Measurements from ENCODE around the gene TTC36.
"Not testable (repeated sequence)": the region's sequence is repeated elsewhere in the genome, so short reads cannot be mapped to it uniquely, and the experiment has no call there.

Gene TTC36, protein sequence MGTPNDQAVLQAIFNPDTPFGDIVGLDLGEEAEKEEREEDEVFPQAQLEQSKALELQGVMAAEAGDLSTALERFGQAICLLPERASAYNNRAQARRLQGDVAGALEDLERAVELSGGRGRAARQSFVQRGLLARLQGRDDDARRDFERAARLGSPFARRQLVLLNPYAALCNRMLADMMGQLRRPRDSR

DNA sequence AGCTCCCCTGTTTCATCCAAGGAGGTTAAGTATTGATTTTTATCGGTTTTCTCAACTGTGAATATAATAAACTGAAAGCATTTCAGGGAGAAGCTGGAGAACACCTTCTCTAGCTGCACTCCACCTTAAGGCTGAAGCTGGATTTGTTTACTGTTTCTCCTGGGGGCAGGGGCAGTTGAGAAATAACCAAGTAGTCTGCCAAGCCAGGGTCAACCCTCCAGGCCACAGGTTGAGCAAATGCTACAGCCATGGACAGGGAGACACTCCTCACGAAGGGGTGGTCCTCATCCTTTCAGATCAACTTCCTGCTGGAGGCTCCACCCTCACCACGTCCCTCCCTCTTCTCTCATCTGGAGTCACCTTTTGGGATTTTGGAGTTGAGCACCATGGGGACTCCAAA is at the start of gene TTC36:
TSS of gene TTC36 (plus strand) at position 366 of the 400 bp plus-strand sequence. CDS start at position 387, 21 bp downstream.
- DNase-seq (ENCODE audit: low read depth in 3 of 3, low spot score in 1 of 3): no peak

DNA sequence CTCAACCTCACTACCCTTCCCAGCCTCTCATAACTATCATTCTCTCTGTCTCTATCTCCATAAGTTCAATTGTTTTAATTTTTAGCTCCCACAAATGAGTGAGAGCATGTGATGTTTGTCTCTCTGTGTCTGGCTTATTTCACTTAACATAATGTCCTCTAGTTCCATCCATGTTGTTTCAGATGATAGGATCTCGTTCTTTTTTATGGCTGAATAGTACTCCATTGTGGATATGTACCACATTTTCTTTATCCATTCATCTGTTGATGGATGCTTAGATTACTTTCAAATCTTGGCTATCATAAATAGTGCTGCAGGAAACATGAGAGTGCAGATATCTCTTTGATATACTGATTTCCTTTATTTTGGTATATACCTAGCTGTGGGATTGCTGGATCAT is 46.0 kb upstream of the TTC36 start:
- not testable (repeated sequence) for DNase-seq (ENCODE audit: low read depth in 3 of 3, low spot score in 1 of 3)

DNA sequence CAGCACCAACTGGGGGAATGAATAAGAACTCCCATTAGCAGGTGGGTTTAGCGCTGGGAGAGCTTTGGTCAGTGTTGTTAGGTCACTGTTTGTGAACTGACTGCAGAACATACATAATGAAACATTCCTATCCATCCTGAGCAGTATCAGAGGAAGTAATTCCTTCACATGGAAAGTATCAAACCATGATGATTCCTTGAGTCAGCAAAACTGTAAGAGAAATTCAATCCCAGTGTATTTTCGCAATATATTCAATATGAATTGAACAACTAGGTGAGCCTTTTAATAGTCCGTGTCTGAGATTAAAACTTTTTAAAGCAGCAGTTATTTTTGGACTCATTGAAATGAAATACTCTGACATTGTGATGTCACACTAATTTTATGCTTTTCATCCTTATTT is 42.9 kb upstream of the TTC36 start:
- no peak for DNase-seq (ENCODE audit: low read depth in 3 of 3, low spot score in 1 of 3)

DNA sequence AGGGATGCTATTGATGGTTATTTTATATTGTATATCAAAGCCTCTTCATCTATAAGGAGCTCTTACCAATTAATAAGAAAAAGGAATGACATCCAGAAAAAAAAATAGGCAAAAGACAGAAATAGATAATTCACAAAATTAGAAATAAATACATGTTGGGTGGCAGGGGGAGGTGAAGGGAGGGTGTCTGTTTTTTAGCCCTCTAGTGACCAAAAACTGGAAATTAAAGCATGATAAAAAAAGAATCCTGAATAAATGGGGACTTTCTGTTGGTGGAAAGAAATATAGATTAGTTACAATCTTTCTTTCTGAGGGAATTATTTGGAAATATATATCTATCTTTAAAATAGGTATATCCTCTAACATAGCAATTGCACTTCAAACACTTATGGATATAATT is 42.0 kb upstream of the TTC36 start:
- DNase-seq (ENCODE audit: low read depth in 3 of 3, low spot score in 1 of 3): no peak

DNA sequence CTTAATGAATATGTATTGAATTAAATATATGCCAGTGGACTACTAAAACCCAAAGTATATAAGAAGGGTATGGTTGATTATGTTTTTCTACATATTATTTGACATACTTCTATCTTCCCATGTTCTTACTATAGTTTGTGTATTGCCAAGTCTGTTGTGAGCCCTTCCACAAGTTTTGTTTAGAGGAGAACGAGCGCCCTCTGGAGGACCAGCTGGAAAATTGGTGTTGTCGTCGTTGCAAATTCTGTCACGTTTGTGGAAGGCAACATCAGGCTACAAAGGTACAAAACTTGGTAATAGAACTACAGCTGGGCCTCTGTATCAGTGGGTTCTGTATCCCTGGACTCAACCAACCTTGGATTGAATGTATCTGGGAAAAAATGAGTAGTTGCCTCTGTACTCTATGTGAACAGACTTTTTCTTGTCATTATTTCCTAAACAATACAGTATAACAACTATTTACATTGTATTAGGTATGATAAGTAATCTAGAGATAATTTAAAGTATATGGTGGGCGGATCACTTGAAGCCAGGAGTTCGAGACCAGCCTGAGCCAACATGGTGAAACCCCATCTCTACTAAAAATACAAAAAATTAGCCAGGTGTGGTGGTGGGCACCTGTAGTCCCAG is 38.7 kb upstream of the TTC36 start:
- peak; percentile 47 to 74 (median 67) for DNase-seq (ENCODE audit: low read depth in 3 of 3, low spot score in 1 of 3)

DNA sequence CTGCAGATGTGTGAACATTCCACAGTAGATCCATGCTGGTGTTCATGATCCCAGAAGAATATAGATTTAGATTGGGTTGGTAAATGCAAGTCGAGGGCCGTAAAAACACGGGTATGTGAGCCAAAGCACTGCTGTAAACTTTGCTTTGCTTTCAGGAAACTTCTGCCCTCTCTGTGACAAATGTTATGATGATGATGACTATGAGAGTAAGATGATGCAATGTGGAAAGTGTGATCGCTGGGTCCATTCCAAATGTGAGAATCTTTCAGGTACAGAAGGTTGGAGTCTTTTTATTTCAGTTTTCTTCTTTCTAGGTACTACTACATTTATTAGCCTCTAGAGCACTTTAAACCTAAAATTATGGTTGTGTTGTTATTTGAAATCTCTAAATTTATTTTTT is 36.2 kb upstream of the TTC36 start:
- DNase-seq (ENCODE audit: low read depth in 3 of 3, low spot score in 1 of 3): no peak

DNA sequence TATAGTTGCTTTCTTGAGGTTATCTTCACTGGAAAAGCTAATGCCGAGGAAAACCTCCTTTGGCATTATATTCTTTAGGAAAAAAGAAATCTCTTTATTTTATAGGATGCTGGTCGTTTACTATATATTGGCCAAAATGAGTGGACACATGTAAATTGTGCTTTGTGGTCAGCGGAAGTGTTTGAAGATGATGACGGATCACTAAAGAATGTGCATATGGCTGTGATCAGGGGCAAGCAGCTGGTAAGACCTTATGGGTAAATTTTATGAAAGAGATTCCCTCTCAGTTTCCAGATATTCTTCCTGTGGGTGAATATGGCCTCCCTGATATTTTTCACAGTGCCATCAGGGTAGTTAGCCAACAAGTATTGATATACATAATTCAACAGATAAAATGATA is 29.4 kb upstream of the TTC36 start:
- DNase-seq (ENCODE audit: low read depth in 3 of 3, low spot score in 1 of 3): no peak

DNA sequence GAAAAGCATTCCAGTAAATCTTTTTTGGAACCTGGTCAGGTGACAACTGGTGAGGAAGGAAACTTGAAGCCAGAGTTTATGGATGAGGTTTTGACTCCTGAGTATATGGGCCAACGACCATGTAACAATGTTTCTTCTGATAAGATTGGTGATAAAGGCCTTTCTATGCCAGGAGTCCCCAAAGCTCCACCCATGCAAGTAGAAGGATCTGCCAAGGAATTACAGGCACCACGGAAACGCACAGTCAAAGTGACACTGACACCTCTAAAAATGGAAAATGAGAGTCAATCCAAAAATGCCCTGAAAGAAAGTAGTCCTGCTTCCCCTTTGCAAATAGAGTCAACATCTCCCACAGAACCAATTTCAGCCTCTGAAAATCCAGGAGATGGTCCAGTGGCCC is 24.1 kb upstream of the TTC36 start:
- DNase-seq (ENCODE audit: low read depth in 3 of 3, low spot score in 1 of 3): no peak

DNA sequence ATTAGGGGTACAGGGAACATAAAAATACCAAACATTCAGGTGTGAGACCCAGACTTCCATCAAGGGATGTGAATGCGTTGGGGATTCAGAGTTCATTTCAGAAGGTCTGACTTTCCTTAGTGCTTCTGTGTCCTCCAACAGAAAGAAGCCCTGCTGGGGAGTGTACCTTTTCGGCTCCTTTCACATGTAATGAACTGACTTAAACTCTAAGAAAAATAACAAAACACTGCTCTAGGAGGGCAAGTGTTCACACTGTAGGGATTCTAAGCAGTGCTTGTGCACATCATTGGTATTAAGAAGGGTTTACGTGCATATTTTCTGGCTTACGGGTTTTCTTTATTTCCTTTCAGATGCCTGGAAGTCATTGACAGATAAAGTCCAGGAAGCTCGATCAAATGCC is 15.7 kb upstream of the TTC36 start:
- no peak for DNase-seq (ENCODE audit: low read depth in 3 of 3, low spot score in 1 of 3)

DNA sequence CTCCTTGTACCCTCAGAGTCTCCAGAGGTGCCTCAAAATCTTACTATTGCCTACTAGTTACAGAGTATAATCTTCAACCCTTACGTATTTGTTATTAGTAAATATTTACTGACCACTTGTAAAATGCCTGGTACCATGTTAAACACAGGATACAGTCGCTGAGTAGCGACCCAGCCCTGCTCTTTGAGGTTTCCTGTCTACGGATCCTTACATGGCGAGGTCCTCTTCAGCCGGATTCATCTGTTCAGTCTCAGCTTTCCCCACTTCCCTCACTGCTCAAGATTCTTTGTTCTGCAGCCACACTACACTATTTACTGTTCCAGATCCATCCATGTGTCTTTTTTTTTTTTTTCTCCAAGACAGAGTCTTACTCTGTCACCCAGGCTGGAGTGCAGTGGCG is 13.2 kb upstream of the TTC36 start:
- no peak for DNase-seq (ENCODE audit: low read depth in 3 of 3, low spot score in 1 of 3)

DNA sequence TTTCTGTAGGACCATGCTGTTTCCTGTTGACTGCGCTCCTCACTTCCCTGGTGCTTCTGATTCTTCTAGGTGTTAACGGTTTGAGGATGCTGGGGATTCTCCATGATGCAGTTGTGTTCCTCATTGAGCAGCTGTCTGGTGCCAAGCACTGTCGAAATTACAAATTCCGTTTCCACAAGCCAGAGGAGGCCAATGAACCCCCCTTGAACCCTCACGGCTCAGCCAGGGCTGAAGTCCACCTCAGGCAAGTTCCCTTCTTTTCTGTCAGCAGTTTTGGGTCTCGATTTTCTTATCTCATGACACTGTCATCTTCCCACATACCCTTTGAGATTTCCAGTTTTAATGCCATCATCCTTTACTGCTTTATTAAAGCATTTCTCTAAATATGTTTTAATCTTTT is 7.7 kb upstream of the TTC36 start:
- DNase-seq (ENCODE audit: low read depth in 3 of 3, low spot score in 1 of 3): no peak

DNA sequence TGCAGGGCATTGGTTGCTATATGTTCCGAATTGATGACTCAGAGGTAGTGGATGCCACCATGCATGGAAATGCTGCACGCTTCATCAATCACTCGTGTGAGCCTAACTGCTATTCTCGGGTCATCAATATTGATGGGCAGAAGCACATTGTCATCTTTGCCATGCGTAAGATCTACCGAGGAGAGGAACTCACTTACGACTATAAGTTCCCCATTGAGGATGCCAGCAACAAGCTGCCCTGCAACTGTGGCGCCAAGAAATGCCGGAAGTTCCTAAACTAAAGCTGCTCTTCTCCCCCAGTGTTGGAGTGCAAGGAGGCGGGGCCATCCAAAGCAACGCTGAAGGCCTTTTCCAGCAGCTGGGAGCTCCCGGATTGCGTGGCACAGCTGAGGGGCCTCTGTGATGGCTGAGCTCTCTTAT is 5.4 kb upstream of the TTC36 start:
- no peak for DNase-seq (ENCODE audit: low read depth in 3 of 3, low spot score in 1 of 3)

DNA sequence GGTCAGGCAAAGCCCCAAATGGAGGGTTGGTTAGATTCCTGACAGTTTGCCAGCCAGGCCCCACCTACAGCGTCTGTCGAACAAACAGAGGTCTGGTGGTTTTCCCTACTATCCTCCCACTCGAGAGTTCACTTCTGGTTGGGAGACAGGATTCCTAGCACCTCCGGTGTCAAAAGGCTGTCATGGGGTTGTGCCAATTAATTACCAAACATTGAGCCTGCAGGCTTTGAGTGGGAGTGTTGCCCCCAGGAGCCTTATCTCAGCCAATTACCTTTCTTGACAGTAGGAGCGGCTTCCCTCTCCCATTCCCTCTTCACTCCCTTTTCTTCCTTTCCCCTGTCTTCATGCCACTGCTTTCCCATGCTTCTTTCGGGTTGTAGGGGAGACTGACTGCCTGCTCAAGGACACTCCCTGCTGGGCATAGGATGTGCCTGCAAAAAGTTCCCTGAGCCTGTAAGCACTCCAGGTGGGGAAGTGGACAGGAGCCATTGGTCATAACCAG is 4.7 kb upstream of the TTC36 start:
- no peak for DNase-seq (ENCODE audit: low read depth in 3 of 3, low spot score in 1 of 3)

DNA sequence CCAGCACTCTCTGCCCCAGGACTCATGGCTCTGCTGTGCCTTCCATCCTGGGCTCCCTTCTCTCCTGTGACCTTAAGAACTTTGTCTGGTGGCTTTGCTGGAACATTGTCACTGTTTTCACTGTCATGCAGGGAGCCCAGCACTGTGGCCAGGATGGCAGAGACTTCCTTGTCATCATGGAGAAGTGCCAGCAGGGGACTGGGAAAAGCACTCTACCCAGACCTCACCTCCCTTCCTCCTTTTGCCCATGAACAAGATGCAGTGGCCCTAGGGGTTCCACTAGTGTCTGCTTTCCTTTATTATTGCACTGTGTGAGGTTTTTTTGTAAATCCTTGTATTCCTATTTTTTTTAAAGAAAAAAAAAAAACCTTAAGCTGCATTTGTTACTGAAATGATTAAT is 2.9 kb upstream of the TTC36 start:
- DNase-seq (ENCODE audit: low read depth in 3 of 3, low spot score in 1 of 3): no peak

DNA sequence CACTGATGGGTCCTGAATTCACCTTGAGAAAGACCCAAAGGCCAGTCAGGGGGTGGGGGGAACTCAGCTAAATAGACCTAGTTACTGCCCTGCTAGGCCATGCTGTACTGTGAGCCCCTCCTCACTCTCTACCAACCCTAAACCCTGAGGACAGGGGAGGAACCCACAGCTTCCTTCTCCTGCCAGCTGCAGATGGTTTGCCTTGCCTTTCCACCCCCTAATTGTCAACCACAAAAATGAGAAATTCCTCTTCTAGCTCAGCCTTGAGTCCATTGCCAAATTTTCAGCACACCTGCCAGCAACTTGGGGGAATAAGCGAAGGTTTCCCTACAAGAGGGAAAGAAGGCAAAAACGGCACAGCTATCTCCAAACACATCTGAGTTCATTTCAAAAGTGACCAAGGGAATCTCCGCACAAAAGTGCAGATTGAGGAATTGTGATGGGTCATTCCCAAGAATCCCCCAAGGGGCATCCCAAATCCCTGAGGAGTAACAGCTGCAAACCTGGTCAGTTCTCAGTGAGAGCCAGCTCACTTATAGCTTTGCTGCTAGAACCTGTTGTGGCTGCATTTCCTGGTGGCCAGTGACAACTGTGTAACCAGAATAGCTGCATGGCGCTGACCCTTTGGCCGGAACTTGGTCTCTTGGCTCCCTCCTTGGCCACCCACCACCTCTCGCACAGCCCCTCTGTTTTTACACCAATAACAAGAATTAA is 2.4 kb upstream of the TTC36 start:
- no peak for DNase-seq (ENCODE audit: low read depth in 3 of 3, low spot score in 1 of 3)

DNA sequence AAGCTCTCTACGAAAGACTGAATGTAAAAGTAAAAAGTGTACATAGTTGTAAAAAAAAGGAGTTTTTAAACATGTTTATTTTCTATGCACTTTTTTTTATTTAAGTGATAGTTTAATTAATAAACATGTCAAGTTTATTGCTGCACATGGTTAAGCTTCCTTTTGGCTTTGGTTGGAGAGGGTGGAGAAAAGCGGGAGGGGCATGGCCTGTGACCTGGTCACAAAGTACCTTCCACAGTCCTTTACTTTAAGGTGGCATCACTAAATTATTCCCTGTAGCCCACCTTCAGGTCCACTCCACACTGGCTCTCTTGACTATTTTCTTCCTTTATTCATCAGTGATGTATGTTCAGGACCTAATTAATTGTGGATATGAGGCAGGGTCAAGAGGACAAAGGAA is 586 bp upstream of the TTC36 start:
- DNase-seq (ENCODE audit: low read depth in 3 of 3, low spot score in 1 of 3): no peak

DNA sequence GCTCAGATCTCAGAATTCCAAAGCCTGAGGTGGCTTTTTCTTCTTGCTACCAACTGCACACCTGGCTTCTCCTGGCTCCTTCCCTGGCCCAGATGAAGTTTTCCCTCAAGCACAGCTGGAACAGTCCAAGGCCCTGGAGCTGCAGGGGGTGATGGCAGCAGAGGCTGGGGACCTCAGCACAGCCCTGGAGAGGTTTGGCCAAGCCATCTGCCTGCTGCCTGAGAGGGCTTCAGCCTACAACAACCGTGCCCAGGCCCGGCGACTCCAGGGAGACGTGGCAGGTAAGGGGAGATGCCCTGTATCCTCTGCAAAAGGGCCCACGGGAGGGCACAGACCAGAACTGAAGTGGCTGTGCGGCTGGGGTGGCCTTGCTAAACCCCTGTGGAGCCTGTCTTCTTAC is 1.2 kb downstream of the TTC36 start:
- DNase-seq (ENCODE audit: low read depth in 3 of 3, low spot score in 1 of 3): no peak

DNA sequence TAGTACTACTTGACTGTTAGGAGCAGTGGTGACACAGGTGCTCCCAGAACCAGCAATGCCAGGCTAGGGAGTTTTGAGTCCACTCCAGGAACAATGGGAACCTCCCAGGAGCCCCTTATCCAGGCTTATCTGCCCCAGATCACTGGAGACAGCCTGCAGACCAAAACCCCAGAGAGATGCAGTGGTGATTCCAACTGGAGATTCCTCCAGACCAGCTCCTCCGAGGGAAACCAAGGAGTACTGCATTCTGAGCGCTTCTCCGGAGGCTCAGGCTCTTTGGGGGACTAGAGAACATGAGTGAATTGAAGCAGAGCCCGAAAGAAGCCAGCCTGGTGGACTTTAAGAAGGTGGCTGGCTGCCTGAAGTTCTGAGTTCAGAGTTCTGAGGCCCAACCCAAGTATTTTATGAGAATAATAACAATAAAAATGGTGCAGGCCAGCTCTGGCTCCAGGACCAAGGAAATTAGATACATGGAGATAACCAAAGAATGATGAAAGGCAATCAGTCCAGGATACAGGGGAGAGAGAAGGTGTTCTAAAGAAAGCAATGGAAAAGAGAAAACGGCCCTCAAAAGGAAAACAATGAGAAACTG is 2.4 kb downstream of the TTC36 start:
- no peak for DNase-seq (ENCODE audit: low read depth in 3 of 3, low spot score in 1 of 3)

DNA sequence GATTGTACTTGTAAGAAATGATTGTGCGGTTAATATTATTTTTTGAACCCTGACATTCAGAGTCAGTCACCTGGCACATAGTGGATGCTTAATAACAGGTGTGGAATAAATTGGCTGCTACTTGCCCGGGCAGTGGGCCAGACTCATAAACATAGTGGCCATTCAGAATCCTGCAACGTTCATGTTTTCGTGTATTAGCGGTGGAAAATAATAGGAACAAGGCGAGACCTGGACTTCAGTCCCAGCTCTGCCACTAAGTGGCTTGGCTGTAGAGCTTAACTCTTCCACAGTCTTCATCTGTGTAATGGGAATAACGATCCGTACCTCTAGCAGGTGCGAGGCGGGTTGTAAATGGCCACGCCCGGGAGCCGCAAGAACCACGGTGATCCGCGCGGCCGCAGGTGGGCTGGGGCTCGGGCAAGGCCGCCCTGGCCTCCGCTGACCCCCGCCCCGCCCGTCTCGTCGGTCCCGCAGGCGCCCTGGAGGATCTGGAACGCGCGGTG is 3.0 kb downstream of the TTC36 start:
- no peak for DNase-seq (ENCODE audit: low read depth in 3 of 3, low spot score in 1 of 3)

DNA sequence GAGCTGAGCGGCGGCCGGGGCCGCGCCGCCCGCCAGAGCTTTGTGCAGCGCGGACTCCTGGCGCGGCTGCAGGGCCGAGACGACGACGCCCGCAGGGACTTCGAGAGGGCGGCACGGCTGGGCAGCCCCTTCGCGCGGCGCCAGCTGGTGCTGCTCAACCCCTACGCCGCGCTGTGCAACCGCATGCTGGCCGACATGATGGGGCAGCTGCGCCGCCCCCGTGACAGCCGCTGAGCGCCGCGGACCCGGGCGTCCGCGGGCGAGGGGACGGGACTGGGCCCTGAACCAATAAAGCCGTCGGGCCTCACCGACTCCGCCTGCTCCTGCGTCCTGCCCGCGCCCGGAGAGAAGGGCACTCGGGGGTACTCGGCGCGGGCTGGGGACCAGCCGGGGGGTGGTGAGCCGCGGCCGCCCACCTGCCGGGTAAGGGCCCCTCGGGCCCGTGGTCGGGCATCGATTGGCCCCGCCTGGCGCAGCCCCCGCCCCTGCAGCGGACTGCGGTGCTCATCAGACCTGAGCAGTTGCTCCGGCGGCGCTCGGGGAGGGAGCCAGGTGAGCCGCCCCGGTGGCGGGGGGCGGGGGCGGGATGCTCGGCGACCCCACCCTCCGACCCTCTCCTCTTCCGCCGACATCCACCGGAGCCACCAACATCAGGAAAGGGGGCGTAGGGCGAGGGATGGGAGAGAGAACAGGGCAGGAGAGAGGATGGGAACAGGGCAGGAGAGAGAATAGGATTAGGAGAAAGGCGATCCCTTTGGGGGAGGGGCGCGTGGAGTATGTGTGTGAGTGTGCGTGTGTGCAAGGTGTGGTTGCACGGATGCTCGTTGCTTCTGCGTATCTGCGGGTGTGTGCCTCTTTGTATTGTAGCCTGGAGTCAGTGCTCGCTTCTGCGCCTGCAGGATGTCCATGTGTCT is 3.7 kb downstream of the TTC36 start, which contains the start of gene TMEM25:
TSS of gene TMEM25 (plus strand) at position 510 of the 914 bp plus-strand sequence. CDS start 610 bp downstream, outside the sequence.
- DNase-seq (ENCODE audit: low read depth in 3 of 3, low spot score in 1 of 3): peak; percentile 4 to 69 (median 49)

Measured in stimulated activated CD4-positive, alpha-beta T cell treated with anti-CD3 and anti-CD28 coated beads, TNF-alpha, amount 100 ng/mL, for 1 hour (primary cell).